Esophagus muscularis mucosa (tissue), 4 donors: Measurements from ENCODE around the gene ZRANB3. TPM values are rescaled to one million over a fixed set of nuclear protein-coding genes. Genes with fewer than 3 reads are reported as not detected.

Experiments
- DNase-seq: peaks from one replicate; pipeline ENCODE4 v3.0.0-alpha.2; 2017; ENCODE audit errors: extremely low spot score
- H3K27ac ChIP-seq, 4 donors: fragments of 200-600 bp; sonication (generic); replicated peaks in 1 of 4; 1 replicate in 3 of 4; 2 replicates in 1 of 4; pipeline ENCODE4 v1.5.1; 2016 to 2019; ENCODE audit warnings: mild to moderate bottlenecking in 1 of 4
- H3K27me3 ChIP-seq, 4 donors: fragments of 200-600 bp; sonication (generic); one replicate each; pipeline versions ENCODE4 v1.5.1 to v1.6.0; 2016 to 2019
- H3K36me3 ChIP-seq, 4 donors: fragments of 200-600 bp; sonication (generic); one replicate each; pipeline ENCODE4 v1.5.1; 2016 to 2019
- H3K4me1 ChIP-seq, 4 donors: fragments of 200-600 bp; sonication (generic); one replicate each; pipeline ENCODE4 v1.5.1; 2016 to 2019
- H3K4me3 ChIP-seq, 4 donors: fragments of 200-600 bp; sonication (generic); 1 replicate in 2 of 4; 2 replicates in 2 of 4; pipeline ENCODE4 v1.5.1; 2016 to 2019; ENCODE audit warnings: mild to moderate bottlenecking in 4 of 4, moderate library complexity in 1 of 4
- H3K9me3 ChIP-seq, 4 donors: fragments of 200-600 bp; sonication (generic); 1 replicate in 3 of 4; 2 replicates in 1 of 4; pipeline ENCODE4 v1.5.1; 2016 to 2019
- EP300 ChIP-seq: sonication (generic); formaldehyde crosslinking; IDR thresholded peaks from one replicate; pipeline ENCODE4 v1.6.1; 2017; ENCODE audit warnings: antibody characterized with exemption
- POLR2A ChIP-seq: fragments of 450-650 bp; IDR thresholded peaks from one replicate; pipeline ENCODE4 v1.6.1; 2017; ENCODE audit warnings: antibody characterized with exemption, moderate library complexity, mild to moderate bottlenecking, low read depth
- POLR2AphosphoS5 ChIP-seq, 2 donors: sonication (generic); formaldehyde crosslinking; IDR thresholded peaks; one replicate each; pipeline ENCODE4 v1.6.1; 2017; ENCODE audit warnings: antibody characterized with exemption in 2 of 2
- WGBS: methylation state at CpG from one replicate; pipeline ENCODE4 v1.1.5; 2018; 5-methylcytosine and 5-hydroxymethylcytosine counted together
- intact Hi-C: fragments of 100-400 bp; cut with DNase I; formaldehyde crosslinking; loops from one replicate; pipeline ENCODE4 v1.15.1; 2023
- total RNA-seq, 4 donors: library from RNA; depleted of rRNA; stranded (reverse); fragments of >200 nt; gene quantifications; one replicate each; pipeline versions ENCODE4 v1.1.0 to v1.2.1, GENCODE V29; 2016
- TF ChIP-seq, protein P1 (sequence below), 3 experiments: fragments of 200-600 bp in 2 of 3; fragments of 450-650 bp in 1 of 3; sonication (generic) in 2 of 3; IDR thresholded peaks; one replicate each; pipeline ENCODE4 v1.5.1; 2017 to 2019; ENCODE audit warnings: antibody characterized with exemption in 3 of 3, mild to moderate bottlenecking in 2 of 3, moderate library complexity in 1 of 3

ZRANB3 gene
- total RNA-seq, 4 donors from 2014 or later: 1.8 to 4.6 (median 2.9) TPM

DNA sequence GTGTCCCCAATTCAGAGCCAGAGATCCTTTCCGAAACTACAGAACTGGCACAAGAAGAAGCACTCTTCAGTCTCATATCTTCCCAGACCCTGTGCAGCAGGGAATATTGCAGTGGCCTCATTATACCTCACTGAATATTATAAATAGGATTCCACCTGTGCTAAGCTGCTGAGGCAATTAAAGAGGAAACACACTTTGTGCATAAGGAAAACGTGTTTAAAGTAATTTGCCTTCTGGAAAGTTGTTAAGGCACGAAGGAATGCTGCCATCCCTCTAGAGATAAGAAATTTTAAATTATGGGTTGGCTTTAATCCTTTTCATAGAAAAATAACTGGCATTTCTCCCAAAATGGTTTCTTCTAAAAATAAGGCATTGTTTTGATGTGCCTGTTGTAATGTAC, 245.6 kb downstream of the ZRANB3 start:
- H3K4me3 ChIP-seq: no peak overlapping the region
- no peak overlapping the region for H3K27ac ChIP-seq
- H3K27me3 ChIP-seq: no peaks in the 10 kb centered on the region
- no peak for DNase-seq
- peaks cover 0 to 8% (median 4%) of the 10 kb centered on the region in 4 donors for H3K9me3 ChIP-seq
- WGBS: 94% methylated on average over 3 of the region's 3 CpGs
- no peaks in the 10 kb centered on the region for H3K4me1 ChIP-seq
- H3K36me3 ChIP-seq: no peaks in the 10 kb centered on the region
- TF ChIP-seq EP300 (no peak), POLR2A (no peak), POLR2AphosphoS5 (IDR thresholded peaks at IDR 0.05) (no peak)
- TF ChIP-seq, protein P1, sequence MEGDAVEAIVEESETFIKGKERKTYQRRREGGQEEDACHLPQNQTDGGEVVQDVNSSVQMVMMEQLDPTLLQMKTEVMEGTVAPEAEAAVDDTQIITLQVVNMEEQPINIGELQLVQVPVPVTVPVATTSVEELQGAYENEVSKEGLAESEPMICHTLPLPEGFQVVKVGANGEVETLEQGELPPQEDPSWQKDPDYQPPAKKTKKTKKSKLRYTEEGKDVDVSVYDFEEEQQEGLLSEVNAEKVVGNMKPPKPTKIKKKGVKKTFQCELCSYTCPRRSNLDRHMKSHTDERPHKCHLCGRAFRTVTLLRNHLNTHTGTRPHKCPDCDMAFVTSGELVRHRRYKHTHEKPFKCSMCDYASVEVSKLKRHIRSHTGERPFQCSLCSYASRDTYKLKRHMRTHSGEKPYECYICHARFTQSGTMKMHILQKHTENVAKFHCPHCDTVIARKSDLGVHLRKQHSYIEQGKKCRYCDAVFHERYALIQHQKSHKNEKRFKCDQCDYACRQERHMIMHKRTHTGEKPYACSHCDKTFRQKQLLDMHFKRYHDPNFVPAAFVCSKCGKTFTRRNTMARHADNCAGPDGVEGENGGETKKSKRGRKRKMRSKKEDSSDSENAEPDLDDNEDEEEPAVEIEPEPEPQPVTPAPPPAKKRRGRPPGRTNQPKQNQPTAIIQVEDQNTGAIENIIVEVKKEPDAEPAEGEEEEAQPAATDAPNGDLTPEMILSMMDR (IDR thresholded peaks at IDR 0.05): no peak
- intact Hi-C loops: no loop called here

DNA sequence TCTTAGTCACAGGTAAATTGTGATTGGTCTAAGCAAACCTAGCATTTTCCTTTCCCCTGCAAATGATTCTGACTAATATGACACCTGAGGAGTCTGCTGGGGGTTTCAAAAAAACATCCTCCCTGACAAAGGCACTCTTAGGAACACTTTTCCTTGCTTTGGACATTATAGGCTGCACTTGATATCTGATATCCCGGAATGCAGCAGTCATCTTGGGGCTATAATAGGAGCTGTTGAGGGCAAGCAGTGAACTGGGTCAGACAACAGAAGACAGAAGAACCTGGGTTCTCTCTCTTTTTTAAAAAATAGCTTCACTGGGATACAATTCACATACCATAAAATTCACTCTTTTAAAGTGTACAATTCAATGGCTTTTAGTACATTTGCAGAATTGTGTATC, 249.6 kb downstream of the ZRANB3 start:
- Histone ChIP-seq H3K4me1 (no peaks in the 10 kb centered on the region), H3K36me3 (no peaks in the 10 kb centered on the region), H3K4me3 (no peak overlapping the region), H3K9me3 (no peaks in the 10 kb centered on the region), H3K27me3 (no peaks in the 10 kb centered on the region), H3K27ac (no peak overlapping the region)
- TF ChIP-seq POLR2AphosphoS5 (IDR thresholded peaks at IDR 0.05) (no peak), EP300 (no peak), POLR2A (no peak)
- TF ChIP-seq, protein P1 (IDR thresholded peaks at IDR 0.05): no peak
- intact Hi-C loops: no loop called here
- 91% methylated on average over 1 of the region's 1 CpG for WGBS
- no peak for DNase-seq

DNA sequence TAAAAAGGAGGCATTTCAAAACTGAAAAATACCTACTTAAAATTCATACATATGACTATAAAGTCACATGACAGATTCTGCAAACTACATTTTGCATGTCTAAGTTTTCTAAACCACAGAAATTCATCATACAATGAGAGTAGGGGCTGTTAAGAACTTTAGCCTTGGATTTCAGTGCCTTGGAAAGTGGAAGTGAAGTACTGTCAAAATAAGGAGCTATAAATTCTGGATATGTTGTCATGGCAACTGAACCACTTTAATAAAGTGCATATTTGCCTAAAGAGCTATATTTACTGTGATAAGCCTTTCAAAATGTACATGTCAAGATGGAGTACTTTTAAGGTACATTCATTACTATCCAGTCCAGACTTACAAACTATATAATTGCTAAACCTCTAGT, 251.8 kb downstream of the ZRANB3 start:
- Histone ChIP-seq H3K36me3 (no peaks in the 10 kb centered on the region), H3K4me1 (no peaks in the 10 kb centered on the region), H3K9me3 (no peaks in the 10 kb centered on the region), H3K27me3 (no peaks in the 10 kb centered on the region), H3K4me3 (no peak overlapping the region), H3K27ac (no peak overlapping the region)
- DNase-seq: no peak
- no peak for TF ChIP-seq POLR2AphosphoS5 (IDR thresholded peaks at IDR 0.05)
- TF ChIP-seq, protein P1 (IDR thresholded peaks at IDR 0.05): no peak
- no peak for TF ChIP-seq POLR2A
- TF ChIP-seq EP300: no peak
- intact Hi-C loops: no loop called here

DNA sequence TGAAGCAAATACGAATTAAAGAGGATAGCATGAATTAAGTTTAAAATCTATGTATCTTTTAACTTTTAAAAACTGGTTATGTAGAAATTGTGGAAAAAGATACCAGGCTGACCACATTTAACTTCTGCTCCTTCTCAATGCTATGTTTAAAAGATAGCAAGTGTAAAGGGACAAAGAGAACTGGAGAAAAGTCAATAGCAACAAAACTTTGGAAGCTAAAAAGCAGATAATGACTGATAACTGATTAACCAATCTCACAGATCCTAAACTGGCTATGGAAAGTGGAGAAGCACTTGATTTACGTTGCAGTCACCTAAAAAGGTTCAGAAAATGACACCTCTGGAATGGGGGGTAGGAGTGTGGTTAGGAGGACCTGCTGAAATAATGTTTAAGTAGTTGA, 254.5 kb downstream of the ZRANB3 start:
- no peak for DNase-seq
- no peak overlapping the region for H3K27ac ChIP-seq
- intact Hi-C loops: no loop called here
- no peaks in the 10 kb centered on the region for H3K9me3 ChIP-seq
- no peak overlapping the region for H3K4me3 ChIP-seq
- H3K27me3 ChIP-seq: no peaks in the 10 kb centered on the region
- no peaks in the 10 kb centered on the region for H3K4me1 ChIP-seq
- whole genome bisulfite sequencing: 95% methylated on average over 2 of the region's 2 CpGs
- H3K36me3 ChIP-seq: no peaks in the 10 kb centered on the region
- no peak for TF ChIP-seq POLR2AphosphoS5 (IDR thresholded peaks at IDR 0.05)
- TF ChIP-seq POLR2A: no peak
- TF ChIP-seq EP300: no peak
- TF ChIP-seq, protein P1 (IDR thresholded peaks at IDR 0.05): no peak

DNA sequence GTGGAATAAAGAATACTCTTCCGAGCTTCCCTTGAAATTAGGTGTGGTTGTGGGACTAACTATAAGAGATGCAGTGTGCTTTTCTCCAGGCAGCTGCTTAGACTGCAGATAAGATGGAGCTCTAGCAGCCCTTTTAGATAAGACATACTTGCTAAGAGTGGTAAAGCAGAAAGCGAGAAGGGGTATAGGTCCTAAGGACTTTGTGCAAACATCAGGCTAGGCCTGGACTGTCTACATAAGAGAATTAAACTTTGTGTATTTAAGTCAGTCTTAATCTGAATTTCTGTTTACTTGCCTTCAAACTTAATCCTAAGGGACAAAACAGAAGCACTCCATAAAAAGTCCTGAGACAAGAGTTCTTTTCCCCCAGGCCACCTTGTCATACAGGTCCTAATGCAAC, 260.0 kb downstream of the ZRANB3 start:
- no peaks in the 10 kb centered on the region for H3K27me3 ChIP-seq
- H3K4me1 ChIP-seq: no peaks in the 10 kb centered on the region
- H3K4me3 ChIP-seq: no peak overlapping the region
- WGBS: 100% methylated on average over 2 of the region's 2 CpGs
- H3K36me3 ChIP-seq: peaks cover 0 to 3% (median 0%) of the 10 kb centered on the region in 4 donors
- DNase-seq: no peak
- no peak for TF ChIP-seq POLR2AphosphoS5 (IDR thresholded peaks at IDR 0.05)
- no peak for TF ChIP-seq POLR2A
- intact Hi-C loops: no loop called here
- no peak overlapping the region for H3K27ac ChIP-seq
- no peaks in the 10 kb centered on the region for H3K9me3 ChIP-seq
